ENCODE results near the gene LRRN2.

The LRRN2 gene

GRCh38 chr1:204592246-204592948 lies 93.1 kb downstream of the LRRN2 start:
- DNase-seq: no peak

GRCh38 chr1:204591473-204592090 lies 94.0 kb downstream of the LRRN2 start:
- no peak for DNase-seq

GRCh38 chr1:204589409-204590038 lies 96.0 kb downstream of the LRRN2 start:
- DNase-seq: no peak

GRCh38 chr1:204588826-204589225 lies 96.7 kb downstream of the LRRN2 start:
- DNase-seq: no peak

- no peak for DNase-seq
Observed at GRCh38 chr1:204587621-204588020, 97.9 kb downstream of the LRRN2 start.

GRCh38 chr1:204584699-204585372 lies 100.7 kb downstream of the LRRN2 start:
- no peak for DNase-seq

GRCh38 chr1:204583909-204584632 lies 101.5 kb downstream of the LRRN2 start:
- DNase-seq: peak; percentile 57

- DNase-seq: no peak
Observed at GRCh38 chr1:204581759-204582158, 103.8 kb downstream of the LRRN2 start.

- DNase-seq: no peak
Observed at GRCh38 chr1:204580862-204581261, 104.7 kb downstream of the LRRN2 start.

GRCh38 chr1:204579681-204580080 lies 105.9 kb downstream of the LRRN2 start:
- DNase-seq: no peak

GRCh38 chr1:204578867-204579664 lies 106.5 kb downstream of the LRRN2 start:
- no peak for DNase-seq

GRCh38 chr1:204577794-204578478 lies 107.6 kb downstream of the LRRN2 start:
- DNase-seq: no peak

GRCh38 chr1:204576422-204576821 lies 109.1 kb downstream of the LRRN2 start:
- no peak for DNase-seq

GRCh38 chr1:204575221-204576190 lies 110.0 kb downstream of the LRRN2 start:
- no peak for DNase-seq

GRCh38 chr1:204574865-204575163 lies 110.7 kb downstream of the LRRN2 start:
- DNase-seq: no peak

GRCh38 chr1:204574016-204574864 lies 111.3 kb downstream of the LRRN2 start:
- DNase-seq: no peak

GRCh38 chr1:204572923-204573922 lies 112.3 kb downstream of the LRRN2 start:
- DNase-seq: no peak

GRCh38 chr1:204571631-204572030 lies 113.9 kb downstream of the LRRN2 start:
- no peak for DNase-seq
